Loucy (cell line): ENCODE results near the gene SCPEP1.

Source experiments
- EZH2phosphoT487 ChIP-seq: fragments of 200-600 bp; IDR thresholded peaks from 2 replicates; pipeline ENCODE4 v1.6.1; 2018; ENCODE audit warnings: antibody characterized with exemption, mild to moderate bottlenecking, moderate library complexity, borderline replicate concordance
- TF ChIP-seq, protein P1 (sequence below): fragments of 200-600 bp; sonication (generic); conservative IDR thresholded peaks from 2 replicates; pipeline ENCODE4 v1.5.1; 2014; ENCODE audit warnings: mild to moderate bottlenecking, antibody characterized with exemption, low read length

DNA sequence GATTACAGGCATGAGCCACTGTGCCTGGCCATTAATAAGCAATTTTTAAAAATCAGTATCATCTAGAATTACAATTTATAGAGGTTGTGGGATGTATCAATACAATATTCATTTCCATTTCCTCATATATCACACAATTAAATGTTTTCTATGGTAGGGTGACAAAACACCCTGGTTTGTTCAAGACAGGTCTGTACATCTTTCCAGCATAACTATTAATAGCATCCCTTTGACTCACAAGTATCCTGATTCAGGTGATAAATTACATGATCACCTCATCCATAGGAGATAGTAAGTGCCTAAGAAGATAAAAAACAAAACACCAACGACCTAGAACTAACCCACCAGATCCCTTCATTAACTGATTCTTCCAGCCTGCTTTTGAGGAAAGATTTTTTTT, 30.2 kb upstream of the SCPEP1 start:
- TF ChIP-seq, protein P1, sequence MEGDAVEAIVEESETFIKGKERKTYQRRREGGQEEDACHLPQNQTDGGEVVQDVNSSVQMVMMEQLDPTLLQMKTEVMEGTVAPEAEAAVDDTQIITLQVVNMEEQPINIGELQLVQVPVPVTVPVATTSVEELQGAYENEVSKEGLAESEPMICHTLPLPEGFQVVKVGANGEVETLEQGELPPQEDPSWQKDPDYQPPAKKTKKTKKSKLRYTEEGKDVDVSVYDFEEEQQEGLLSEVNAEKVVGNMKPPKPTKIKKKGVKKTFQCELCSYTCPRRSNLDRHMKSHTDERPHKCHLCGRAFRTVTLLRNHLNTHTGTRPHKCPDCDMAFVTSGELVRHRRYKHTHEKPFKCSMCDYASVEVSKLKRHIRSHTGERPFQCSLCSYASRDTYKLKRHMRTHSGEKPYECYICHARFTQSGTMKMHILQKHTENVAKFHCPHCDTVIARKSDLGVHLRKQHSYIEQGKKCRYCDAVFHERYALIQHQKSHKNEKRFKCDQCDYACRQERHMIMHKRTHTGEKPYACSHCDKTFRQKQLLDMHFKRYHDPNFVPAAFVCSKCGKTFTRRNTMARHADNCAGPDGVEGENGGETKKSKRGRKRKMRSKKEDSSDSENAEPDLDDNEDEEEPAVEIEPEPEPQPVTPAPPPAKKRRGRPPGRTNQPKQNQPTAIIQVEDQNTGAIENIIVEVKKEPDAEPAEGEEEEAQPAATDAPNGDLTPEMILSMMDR: no peak
- no peak for TF ChIP-seq EZH2phosphoT487
